HEK293T (cell line): ENCODE results near the gene HIPK3.

ENCODE experiments used
- FOXK2 ChIP-seq: fragments of 450-650 bp; IDR thresholded peaks from 2 replicates; pipeline ENCODE4 v1.6.1; 2016; ENCODE audit warnings: mild to moderate bottlenecking
- L3MBTL2 ChIP-seq: fragments of 450-650 bp; conservative IDR thresholded peaks from 2 replicates; pipeline ENCODE4 v1.6.1; 2016; ENCODE audit warnings: mild to moderate bottlenecking
- LEF1 ChIP-seq: fragments of 450-650 bp; IDR thresholded peaks from 2 replicates; pipeline ENCODE4 v1.6.1; 2017; ENCODE audit warnings: mild to moderate bottlenecking, borderline replicate concordance
- SP1 ChIP-seq: fragments of 450-650 bp; IDR thresholded peaks from 2 replicates; pipeline ENCODE4 v1.6.1; 2017

DNA sequence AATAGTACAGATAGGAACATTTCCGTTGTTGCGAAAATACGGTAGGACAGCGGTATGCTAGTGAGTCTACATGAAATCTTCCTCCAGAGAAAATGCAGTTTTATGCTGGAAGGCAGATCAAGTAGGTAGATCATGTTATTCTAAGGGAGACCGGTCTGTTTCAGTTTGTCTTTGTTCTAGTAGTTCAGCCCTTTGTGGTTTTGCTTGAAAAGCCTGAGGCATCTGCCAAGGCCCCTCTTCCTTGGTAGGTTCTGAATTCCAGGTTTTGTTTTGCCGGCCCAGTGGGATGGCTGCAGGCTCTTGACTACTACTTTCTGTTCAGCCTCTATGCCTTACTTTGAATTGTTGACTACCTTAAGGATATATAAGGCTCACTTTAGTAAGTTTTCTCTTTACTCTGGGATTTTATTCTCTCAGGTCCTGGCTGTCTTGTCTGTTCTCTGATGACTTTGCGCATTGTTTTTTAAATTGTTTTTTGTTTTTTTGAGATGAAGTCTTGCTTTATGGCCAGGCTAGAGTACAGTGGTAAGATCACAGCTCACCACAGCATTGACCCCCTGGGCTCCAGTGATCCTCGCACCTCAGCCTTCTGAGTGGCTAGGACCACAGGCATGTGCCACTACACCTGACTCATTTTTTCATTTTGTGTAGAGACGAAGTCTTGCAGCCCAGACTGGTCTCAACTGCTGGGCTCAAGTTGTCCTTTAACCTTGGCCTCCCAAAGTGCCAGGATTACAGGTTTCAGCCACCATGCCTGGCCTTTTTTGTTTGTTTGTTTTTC, 53.7 kb downstream of the HIPK3 start:
- TF ChIP-seq FOXK2 (no peak), SP1 (no peak), L3MBTL2 (no peak), LEF1 (no peak)
